ENCODE results near the gene ZSWIM1. TPM values are rescaled to one million over a fixed set of nuclear protein-coding genes. Genes with fewer than 3 reads are reported as not detected.
"Not testable (repeated sequence)": the region's sequence is repeated elsewhere in the genome, so short reads cannot be mapped to it uniquely, and the experiment has no call there.

ZSWIM1 gene
- total RNA-seq, 1 experiment from 2014 or later = 17.4 TPM

GRCh38 chr20:45873409-45874103, 7.5 kb upstream of the ZSWIM1 start (continued):
- TF ChIP-seq RORB (CRISPR knock-in tag; IDR thresholded peaks at IDR 0.05) = no peak
- TF ChIP-seq ATF1 (CRISPR knock-in tag; IDR thresholded peaks at IDR 0.05) = no peak

DNA sequence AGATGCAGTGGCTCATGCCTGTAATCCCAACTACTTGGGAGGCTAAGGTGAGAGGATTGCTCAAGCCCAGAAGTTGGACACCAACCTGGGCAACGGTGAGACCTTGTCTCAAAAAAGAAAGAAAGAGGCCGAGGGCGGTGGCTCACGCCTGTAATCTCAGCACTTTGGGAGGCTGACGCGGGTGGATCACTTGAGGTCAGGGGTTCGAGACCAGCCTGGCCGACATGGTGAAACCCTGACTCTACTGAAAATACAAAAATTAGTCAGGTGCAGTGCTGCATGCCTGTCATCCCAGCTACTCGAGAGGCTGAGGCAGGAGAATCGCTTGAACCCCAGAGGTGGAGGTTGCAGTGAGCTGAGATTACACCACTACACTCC, 6.9 kb upstream of the ZSWIM1 start:
- H3K27me3 Mint-ChIP-seq (ENCODE audit: low read depth); H3K36me3 Mint-ChIP-seq; ATAC-seq; H3K4me1 Mint-ChIP-seq; H3K27ac Mint-ChIP-seq; H3K9me3 Mint-ChIP-seq; POLR2A ChIA-PET; H3K4me3 Mint-ChIP-seq; DNase-seq (ENCODE audit: low spot score): not testable (repeated sequence)
- CTCF ChIA-PET = interaction anchor here (1.5 kb wide), 1 partner anchor 16 kb away, joined by 4 read pairs; no protein-coding TSS in a partner anchor

DNA sequence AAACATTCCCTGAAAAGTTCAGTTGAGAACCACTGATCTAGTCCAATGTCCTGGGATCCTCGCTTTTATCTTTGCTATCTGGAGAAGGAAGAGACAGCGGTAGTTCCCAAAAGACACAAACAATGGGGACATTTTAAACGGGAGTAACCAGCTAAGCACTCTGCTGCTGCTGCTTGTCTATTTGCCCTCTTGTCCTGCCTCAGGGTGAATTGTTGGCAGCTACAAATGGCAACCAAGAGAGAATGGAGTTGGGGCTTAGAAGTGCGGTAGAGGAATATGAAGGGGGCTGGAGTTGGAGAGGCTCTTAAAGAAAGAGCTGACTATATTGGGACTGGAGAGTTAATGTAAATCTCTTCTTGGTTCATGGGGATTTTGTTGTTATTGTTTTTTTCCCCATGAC, 6.5 kb upstream of the ZSWIM1 start:
- no peak overlapping the region for H3K27ac Mint-ChIP-seq
- ATAC-seq (no peak), DNase-seq (ENCODE audit: low spot score) (no peak)
- H3K36me3 Mint-ChIP-seq = peaks cover 5% of the 10 kb centered on the region; the same call in 1 of the 2 replicates
- ChIA-PET CTCF (interaction anchor here (0.9 to 1.5 kb wide), 2 partner anchors 16 to 95 kb away, joined by 3 to 4 read pairs; no protein-coding TSS in a partner anchor), POLR2A (no interaction called here)
- H3K4me1 Mint-ChIP-seq = no peaks in the 10 kb centered on the region
- H3K4me3 Mint-ChIP-seq = no peak overlapping the region
- H3K9me3 Mint-ChIP-seq = peaks cover 4% of the 10 kb centered on the region; the same call in 1 of the 2 replicates
- TF ChIP-seq NR3C1 (CRISPR knock-in tag; conservative IDR thresholded peaks at IDR 0.05; ENCODE audit: low read depth) = no peak
- TF ChIP-seq, protein P1, sequence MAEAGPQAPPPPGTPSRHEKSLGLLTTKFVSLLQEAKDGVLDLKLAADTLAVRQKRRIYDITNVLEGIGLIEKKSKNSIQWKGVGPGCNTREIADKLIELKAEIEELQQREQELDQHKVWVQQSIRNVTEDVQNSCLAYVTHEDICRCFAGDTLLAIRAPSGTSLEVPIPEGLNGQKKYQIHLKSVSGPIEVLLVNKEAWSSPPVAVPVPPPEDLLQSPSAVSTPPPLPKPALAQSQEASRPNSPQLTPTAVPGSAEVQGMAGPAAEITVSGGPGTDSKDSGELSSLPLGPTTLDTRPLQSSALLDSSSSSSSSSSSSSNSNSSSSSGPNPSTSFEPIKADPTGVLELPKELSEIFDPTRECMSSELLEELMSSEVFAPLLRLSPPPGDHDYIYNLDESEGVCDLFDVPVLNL (CRISPR knock-in tag; IDR thresholded peaks at IDR 0.05; ENCODE audit: borderline replicate concordance, low read depth) = no peak
- TF ChIP-seq NR2C2 (CRISPR knock-in tag; IDR thresholded peaks at IDR 0.05) = no peak
- no peak for TF ChIP-seq HMGA2 (CRISPR knock-in tag; IDR thresholded peaks at IDR 0.05)
- TF ChIP-seq SMAD4 (CRISPR knock-in tag; IDR thresholded peaks at IDR 0.05) = no peak
- TF ChIP-seq ZNF219 (CRISPR knock-in tag; IDR thresholded peaks at IDR 0.05; ENCODE audit: borderline replicate concordance) = no peak
- no peak for TF ChIP-seq EMX1 (CRISPR knock-in tag; IDR thresholded peaks at IDR 0.05)
- no peak for TF ChIP-seq ZNF512 (CRISPR knock-in tag; IDR thresholded peaks at IDR 0.05; ENCODE audit: borderline replicate concordance)
- TF ChIP-seq CREM (CRISPR knock-in tag; IDR thresholded peaks at IDR 0.05) = no peak
- no peak for TF ChIP-seq STAT6 (CRISPR knock-in tag; conservative IDR thresholded peaks at IDR 0.05; ENCODE audit: low read depth)
- no peak for TF ChIP-seq ZNF532 (CRISPR knock-in tag; IDR thresholded peaks at IDR 0.05; ENCODE audit: borderline replicate concordance)
- TF ChIP-seq ZNF423 (CRISPR knock-in tag; IDR thresholded peaks at IDR 0.05) = no peak
- TF ChIP-seq ZNF138 (CRISPR knock-in tag; conservative IDR thresholded peaks at IDR 0.05) = no peak
- TF ChIP-seq, protein P2, sequence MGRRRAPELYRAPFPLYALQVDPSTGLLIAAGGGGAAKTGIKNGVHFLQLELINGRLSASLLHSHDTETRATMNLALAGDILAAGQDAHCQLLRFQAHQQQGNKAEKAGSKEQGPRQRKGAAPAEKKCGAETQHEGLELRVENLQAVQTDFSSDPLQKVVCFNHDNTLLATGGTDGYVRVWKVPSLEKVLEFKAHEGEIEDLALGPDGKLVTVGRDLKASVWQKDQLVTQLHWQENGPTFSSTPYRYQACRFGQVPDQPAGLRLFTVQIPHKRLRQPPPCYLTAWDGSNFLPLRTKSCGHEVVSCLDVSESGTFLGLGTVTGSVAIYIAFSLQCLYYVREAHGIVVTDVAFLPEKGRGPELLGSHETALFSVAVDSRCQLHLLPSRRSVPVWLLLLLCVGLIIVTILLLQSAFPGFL (CRISPR knock-in tag; IDR thresholded peaks at IDR 0.05; ENCODE audit: borderline replicate concordance) = no peak
- TF ChIP-seq OVOL2 (CRISPR knock-in tag; IDR thresholded peaks at IDR 0.05; ENCODE audit: borderline replicate concordance) = no peak
- TF ChIP-seq MYBL2 (CRISPR knock-in tag; IDR thresholded peaks at IDR 0.05) = no peak
- no peak for TF ChIP-seq FOXP1 (CRISPR knock-in tag; IDR thresholded peaks at IDR 0.05; ENCODE audit: borderline replicate concordance)
- no peaks in the 10 kb centered on the region for H3K27me3 Mint-ChIP-seq (ENCODE audit: low read depth)

All from WTC11 (cell line).